GM12878 (cell line): ENCODE results near the gene MT1H.
"Not testable (repeated sequence)": the region's sequence is repeated elsewhere in the genome, so short reads cannot be mapped to it uniquely, and the experiment has no call there.

Experiments used
- CHD4 ChIP-seq: fragments of 200-600 bp; sonication (generic); IDR thresholded peaks from 2 replicates; pipeline ENCODE4 v1.6.1; 2016; ENCODE audit warnings: mild to moderate bottlenecking
- CTCF ChIP-seq, 3 experiments: IDR thresholded peaks in 2 of 3; conservative IDR thresholded peaks in 1 of 3; 2 replicates each; pipeline ENCODE4 v1.5.1; 2011; ENCODE audit warnings: low read depth in 3 of 3, low read length in 3 of 3, mild to moderate bottlenecking in 3 of 3, control low read depth in 2 of 3, moderate library complexity in 2 of 3, inconsistent platforms in 1 of 3, mixed read lengths in 1 of 3; ENCODE audit not compliant: control insufficient read depth in 2 of 3, insufficient read depth in 1 of 3; ENCODE audit errors: extremely low read depth in 1 of 3
- JUNB ChIP-seq: IDR thresholded peaks from 2 replicates; pipeline ENCODE4 v1.6.1; 2016; ENCODE audit warnings: antibody characterized with exemption, mild to moderate bottlenecking
- SMARCA5 ChIP-seq: fragments of 450-650 bp; IDR thresholded peaks from 2 replicates; pipeline ENCODE4 v1.6.1; 2017; ENCODE audit warnings: mild to moderate bottlenecking
- TF ChIP-seq, protein P1 (sequence below): IDR thresholded peaks from 2 replicates; pipeline ENCODE4 v1.6.1; 2011; ENCODE audit warnings: low read depth, mild to moderate bottlenecking, low read length, moderate library complexity, borderline replicate concordance; ENCODE audit errors: extremely low read depth
- TF ChIP-seq, protein P2 (sequence below): IDR thresholded peaks from 2 replicates; pipeline ENCODE4 v1.6.1; 2012; ENCODE audit warnings: low read length, inconsistent platforms

DNA sequence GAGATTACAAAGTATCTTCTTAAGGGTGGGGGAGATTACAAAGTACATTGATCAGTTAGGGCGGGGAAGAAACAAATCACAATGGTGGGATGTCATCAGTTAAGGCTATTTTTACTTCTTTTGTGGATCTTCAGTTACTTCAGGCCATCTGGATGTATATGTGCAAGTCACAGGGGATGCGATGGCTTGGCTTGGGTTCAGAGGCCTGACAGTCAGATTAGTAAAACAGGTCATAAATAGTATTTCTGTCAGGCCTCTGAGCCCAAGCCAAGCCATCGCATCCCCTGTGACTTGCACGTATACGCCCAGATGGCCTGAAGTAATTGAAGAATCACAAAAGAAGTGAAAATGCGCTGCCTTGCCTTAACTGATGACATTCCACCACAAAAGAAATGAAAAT is 5.0 kb downstream of the MT1H start:
- TF ChIP-seq CHD4; CTCF (IDR thresholded peaks at IDR 0.05 in 2 of 3, conservative IDR thresholded peaks at IDR 0.05 in 1 of 3; ENCODE audit: control insufficient read depth in 2 of 3, extremely low read depth in 1 of 3, insufficient read depth in 1 of 3, low read depth in 3 of 3, low read length in 3 of 3); JUNB; SMARCA5: not testable (repeated sequence)
- TF ChIP-seq, protein P1, sequence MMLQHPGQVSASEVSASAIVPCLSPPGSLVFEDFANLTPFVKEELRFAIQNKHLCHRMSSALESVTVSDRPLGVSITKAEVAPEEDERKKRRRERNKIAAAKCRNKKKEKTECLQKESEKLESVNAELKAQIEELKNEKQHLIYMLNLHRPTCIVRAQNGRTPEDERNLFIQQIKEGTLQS = not testable (repeated sequence)
- TF ChIP-seq, protein P2, sequence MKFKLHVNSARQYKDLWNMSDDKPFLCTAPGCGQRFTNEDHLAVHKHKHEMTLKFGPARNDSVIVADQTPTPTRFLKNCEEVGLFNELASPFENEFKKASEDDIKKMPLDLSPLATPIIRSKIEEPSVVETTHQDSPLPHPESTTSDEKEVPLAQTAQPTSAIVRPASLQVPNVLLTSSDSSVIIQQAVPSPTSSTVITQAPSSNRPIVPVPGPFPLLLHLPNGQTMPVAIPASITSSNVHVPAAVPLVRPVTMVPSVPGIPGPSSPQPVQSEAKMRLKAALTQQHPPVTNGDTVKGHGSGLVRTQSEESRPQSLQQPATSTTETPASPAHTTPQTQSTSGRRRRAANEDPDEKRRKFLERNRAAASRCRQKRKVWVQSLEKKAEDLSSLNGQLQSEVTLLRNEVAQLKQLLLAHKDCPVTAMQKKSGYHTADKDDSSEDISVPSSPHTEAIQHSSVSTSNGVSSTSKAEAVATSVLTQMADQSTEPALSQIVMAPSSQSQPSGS = not testable (repeated sequence)
